ENCODE results near the gene NAA20. TPM values are rescaled to one million over a fixed set of nuclear protein-coding genes. Genes with fewer than 3 reads are reported as not detected.

NAA20 gene
- total and polyA plus RNA-seq, 9 of the 15 experiments (the other 6 are each of a cell fraction or from before 2014, with no cell fraction given), result 51.4 to 361 (median 84.6) TPM

DNA sequence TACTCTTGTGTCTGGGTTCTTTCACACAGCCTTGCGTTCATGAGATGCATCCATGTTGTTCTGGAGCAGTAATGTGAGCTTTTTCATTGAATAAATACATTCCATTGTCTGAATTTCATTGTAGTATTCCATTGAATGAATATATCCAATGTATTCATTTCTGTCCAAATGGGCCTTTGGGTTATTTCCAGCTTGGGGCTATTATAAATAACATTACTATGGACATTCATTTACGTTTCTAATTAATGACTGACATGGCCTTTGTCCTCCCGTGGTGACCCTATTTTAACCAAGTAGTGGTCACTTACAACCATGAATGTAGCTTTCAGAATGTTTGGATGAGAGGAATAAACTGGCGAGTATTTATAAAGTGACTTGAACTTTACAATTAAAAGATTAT, 30.1 kb upstream of the NAA20 start:
- no peaks in the 10 kb centered on the region for H3K9me3 ChIP-seq (replicated peaks; ENCODE audit: control insufficient read depth, insufficient read depth, low read depth, low read length)
- ChIA-PET CTCF (ENCODE audit: low intra/inter-chr PET ratio) (no interaction called here), POLR2A (interaction anchor here (1.0 kb wide), 1 partner anchor 11 kb away, joined by 3 read pairs; no protein-coding TSS in a partner anchor)
- no peak for DNase-seq (ENCODE audit: extremely low read depth in 1 of 4, low spot score in 3 of 4)
- no peaks in the 10 kb centered on the region for H3K4me1 ChIP-seq (replicated peaks in 1 of 2; ENCODE audit: control insufficient read depth in 2 of 2, insufficient read depth in 2 of 2, low read length in 2 of 2)
- no peak overlapping the region for H3K4me3 ChIP-seq
- no peak overlapping the region for H3K4me2 ChIP-seq (ENCODE audit: insufficient read depth, low read length)
- no TSS peak for BruUV-seq (replicated peaks)
- H3K36me3 ChIP-seq (ENCODE audit: control insufficient read depth, insufficient read depth, low read length), result no peaks in the 10 kb centered on the region
- H3K27ac ChIP-seq (ENCODE audit: extremely low read depth, low read depth, low read length), result no peak overlapping the region
- FAIRE-seq, result no peak
- H3K79me2 ChIP-seq (ENCODE audit: control insufficient read depth, insufficient read depth, low read length), result no peaks in the 10 kb centered on the region
- 5% methylated on average over 4 of the region's 4 CpGs for WGBS (ENCODE audit: insufficient coverage, low coverage, missing lambda C conversion rate)
- TF ChIP-seq, protein P1, sequence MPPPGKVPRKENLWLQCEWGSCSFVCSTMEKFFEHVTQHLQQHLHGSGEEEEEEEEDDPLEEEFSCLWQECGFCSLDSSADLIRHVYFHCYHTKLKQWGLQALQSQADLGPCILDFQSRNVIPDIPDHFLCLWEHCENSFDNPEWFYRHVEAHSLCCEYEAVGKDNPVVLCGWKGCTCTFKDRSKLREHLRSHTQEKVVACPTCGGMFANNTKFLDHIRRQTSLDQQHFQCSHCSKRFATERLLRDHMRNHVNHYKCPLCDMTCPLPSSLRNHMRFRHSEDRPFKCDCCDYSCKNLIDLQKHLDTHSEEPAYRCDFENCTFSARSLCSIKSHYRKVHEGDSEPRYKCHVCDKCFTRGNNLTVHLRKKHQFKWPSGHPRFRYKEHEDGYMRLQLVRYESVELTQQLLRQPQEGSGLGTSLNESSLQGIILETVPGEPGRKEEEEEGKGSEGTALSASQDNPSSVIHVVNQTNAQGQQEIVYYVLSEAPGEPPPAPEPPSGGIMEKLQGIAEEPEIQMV (tag; conservative IDR thresholded peaks at IDR 0.05; ENCODE audit: low read depth), result no peak
- TF ChIP-seq RBM34 (IDR thresholded peaks at IDR 0.05; ENCODE audit: borderline replicate concordance, insufficient read depth, low read length) (no peak), RBM14 (IDR thresholded peaks at IDR 0.05; ENCODE audit: borderline replicate concordance, insufficient read depth, low read depth, low read length) (no peak), ZBTB43 (CRISPR knock-in tag; IDR thresholded peaks at IDR 0.05) (no peak), PHB (CRISPR knock-in tag; IDR thresholded peaks at IDR 0.05) (no peak), PHF20 (IDR thresholded peaks at IDR 0.05; ENCODE audit: partially characterized antibody) (no peak), CEBPZ (IDR thresholded peaks at IDR 0.05; ENCODE audit: borderline replicate concordance, low read depth, low read length) (no peak), RBM22 (IDR thresholded peaks at IDR 0.05; ENCODE audit: low read depth, low read length, poor library complexity, severe bottlenecking) (no peak), ZKSCAN8 (CRISPR knock-in tag; IDR thresholded peaks at IDR 0.05) (no peak)
- TF ChIP-seq, protein P2, sequence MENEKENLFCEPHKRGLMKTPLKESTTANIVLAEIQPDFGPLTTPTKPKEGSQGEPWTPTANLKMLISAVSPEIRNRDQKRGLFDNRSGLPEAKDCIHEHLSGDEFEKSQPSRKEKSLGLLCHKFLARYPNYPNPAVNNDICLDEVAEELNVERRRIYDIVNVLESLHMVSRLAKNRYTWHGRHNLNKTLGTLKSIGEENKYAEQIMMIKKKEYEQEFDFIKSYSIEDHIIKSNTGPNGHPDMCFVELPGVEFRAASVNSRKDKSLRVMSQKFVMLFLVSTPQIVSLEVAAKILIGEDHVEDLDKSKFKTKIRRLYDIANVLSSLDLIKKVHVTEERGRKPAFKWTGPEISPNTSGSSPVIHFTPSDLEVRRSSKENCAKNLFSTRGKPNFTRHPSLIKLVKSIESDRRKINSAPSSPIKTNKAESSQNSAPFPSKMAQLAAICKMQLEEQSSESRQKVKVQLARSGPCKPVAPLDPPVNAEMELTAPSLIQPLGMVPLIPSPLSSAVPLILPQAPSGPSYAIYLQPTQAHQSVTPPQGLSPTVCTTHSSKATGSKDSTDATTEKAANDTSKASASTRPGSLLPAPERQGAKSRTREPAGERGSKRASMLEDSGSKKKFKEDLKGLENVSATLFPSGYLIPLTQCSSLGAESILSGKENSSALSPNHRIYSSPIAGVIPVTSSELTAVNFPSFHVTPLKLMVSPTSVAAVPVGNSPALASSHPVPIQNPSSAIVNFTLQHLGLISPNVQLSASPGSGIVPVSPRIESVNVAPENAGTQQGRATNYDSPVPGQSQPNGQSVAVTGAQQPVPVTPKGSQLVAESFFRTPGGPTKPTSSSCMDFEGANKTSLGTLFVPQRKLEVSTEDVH (IDR thresholded peaks at IDR 0.05; ENCODE audit: low read depth, partially characterized antibody), result no peak
- no peaks in the 10 kb centered on the region for H4K20me1 ChIP-seq (replicated peaks; ENCODE audit: control insufficient read depth, insufficient read depth, low read length)
- peaks cover 7 to 8% of the 10 kb centered on the region in 2 experiments; a peak in 3 of 5 replicates for H3K27me3 ChIP-seq (ENCODE audit: control insufficient read depth in 2 of 2, insufficient read depth in 2 of 2, low read length in 2 of 2)
- in situ Hi-C loops (cut with MboI) (no loop called here), intact Hi-C loops (cut with micrococcal nuclease) (no loop called here)
- no peak overlapping the region for H2AFZ ChIP-seq (ENCODE audit: low read depth, low read length)
- H3K9me1 ChIP-seq (ENCODE audit: control insufficient read depth, insufficient read depth, low read length), result no peaks in the 10 kb centered on the region
- no peak for ATAC-seq
- H3K9ac ChIP-seq (ENCODE audit: insufficient read depth in 1 of 2, low read depth in 2 of 2, low read length in 2 of 2), result no peak overlapping the region

Data from K562 (cell line).